HG03039 (cell line): ENCODE data around the gene NOLC1.

Source experiments
- ATAC-seq: cut with Tn5 transposase; IDR thresholded peaks from one replicate; pipeline ENCODE4 v1.9.1; 2021; ENCODE audit warnings: mild to moderate bottlenecking, moderate library complexity; ENCODE audit not compliant: unreplicated experiment

NOLC1 gene

DNA sequence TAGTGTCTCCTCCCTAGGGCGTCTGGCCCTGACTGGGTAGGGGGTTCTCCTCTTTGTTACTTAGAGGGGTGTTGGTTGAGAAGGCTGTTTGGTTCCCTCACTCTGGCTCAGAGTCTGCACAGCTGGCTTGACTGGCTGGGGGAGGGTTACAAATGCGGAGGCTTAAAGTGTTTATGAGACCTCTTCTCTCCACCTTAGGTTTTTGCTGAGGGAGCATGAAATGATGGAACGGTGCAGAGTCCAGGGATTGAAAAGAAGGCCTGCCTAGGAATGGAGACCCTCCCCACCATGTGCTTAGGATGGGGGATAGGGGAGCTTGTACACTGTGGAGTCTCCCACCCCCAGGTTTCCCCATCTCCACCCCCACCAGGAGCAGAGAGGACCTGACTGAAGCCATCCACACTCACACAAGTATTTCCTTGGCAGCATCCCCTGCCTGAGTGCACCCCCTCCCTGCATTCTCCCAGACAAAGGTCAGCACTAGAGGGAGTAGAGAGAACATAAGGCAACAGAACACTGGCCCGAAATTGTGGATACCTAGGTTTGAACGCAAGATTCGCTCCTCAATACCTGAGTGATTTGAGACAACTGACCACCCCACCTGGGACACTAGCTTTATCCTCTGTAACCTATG is 30.3 kb upstream of the NOLC1 start:
- no peak for ATAC-seq

DNA sequence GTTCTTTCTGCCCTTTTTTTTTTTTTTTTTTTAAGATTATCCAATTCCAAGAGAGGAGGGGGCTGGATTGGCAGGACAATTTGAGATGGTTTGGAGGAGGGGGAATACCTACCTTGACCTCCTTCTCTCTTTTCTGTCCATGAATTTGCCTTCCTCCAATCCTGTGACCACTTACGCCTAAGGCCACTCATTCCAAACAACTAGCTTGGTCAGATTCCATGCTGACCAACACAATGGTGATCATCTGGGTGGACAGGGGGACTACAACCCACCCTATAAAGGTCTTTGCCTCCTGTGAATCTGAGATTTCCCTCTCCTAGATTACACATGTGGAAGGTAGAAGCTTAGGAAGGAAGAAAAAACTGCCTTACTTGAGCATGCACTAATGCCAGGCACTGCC is 29.7 kb upstream of the NOLC1 start:
- no peak for ATAC-seq

DNA sequence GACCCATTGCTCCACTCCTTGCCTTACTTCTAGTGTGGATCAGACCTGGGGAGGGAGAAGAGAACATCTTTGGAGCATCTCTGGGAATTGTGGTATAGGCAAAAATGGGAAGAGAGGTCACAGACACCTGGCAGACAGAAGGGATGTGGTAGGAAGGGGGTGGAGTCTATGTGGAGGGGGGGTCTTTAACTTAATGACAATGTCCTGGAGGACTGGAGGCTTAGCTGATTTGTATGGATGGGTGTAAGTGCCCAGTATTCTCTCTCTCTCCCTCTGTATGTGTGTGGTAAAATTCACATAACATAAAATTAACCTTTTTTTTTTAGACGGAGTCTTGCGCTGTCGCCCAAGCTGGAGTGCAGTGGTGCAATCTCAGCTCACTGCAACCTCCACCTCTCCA is 29.0 kb upstream of the NOLC1 start:
- no peak for ATAC-seq

DNA sequence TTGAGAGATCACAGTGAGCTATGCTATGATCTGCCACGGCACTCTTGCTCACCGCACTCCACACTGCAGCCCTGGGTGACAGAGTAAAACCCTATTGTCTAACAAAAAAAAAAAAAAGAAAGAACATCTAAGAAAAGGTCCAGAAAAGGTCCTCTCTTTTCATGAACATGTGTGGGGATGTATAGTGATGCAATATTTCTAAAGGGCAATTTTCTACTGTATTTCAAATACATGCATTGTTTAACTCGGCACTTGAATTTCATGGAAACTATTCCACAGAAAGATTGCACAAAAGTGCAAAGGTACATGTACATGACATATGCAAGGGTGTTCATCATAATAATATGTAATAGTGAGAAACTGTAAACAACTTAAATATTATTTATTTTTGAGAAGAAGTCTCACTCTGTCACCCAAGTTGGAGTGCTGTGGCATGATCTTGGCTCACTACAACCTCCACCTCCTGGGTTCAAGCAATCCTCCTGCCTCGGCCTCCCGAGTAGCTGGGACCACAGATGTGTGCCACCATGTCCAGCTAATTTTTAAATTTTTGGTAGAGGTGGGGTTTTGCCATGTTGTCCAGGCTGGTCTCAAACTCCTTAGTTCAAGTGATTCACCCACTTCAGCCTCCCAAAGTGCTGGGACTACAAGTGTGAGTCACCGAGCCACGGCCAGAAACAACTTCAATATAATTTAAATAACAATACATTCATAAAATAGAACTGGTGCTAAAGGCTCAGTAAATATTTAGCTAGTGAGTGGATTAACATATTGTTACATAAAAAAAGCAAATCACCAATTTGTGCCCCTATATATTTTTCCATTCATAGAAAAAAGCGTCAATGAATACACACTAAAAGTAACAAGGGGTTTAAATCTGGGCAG is 20.7 kb upstream of the NOLC1 start:
- no peak for ATAC-seq

DNA sequence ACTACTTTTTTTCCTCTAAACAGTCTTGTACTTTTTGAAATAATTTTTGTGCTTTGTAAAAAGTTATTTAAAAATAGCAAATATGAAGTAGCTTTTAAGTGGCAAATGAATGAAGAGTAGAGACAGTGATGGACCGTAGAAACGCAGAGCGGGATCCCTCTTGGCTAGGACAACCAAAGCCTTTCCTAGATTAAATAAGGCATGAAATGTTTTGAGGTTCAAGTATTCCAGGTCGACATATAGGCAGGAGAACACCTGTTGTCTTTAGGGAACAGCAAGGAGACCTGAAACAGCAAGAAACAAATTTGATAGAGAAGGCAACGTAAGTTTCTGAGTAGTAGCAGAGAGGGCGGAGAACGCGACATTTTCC is 20.0 kb upstream of the NOLC1 start:
- ATAC-seq = no peak

DNA sequence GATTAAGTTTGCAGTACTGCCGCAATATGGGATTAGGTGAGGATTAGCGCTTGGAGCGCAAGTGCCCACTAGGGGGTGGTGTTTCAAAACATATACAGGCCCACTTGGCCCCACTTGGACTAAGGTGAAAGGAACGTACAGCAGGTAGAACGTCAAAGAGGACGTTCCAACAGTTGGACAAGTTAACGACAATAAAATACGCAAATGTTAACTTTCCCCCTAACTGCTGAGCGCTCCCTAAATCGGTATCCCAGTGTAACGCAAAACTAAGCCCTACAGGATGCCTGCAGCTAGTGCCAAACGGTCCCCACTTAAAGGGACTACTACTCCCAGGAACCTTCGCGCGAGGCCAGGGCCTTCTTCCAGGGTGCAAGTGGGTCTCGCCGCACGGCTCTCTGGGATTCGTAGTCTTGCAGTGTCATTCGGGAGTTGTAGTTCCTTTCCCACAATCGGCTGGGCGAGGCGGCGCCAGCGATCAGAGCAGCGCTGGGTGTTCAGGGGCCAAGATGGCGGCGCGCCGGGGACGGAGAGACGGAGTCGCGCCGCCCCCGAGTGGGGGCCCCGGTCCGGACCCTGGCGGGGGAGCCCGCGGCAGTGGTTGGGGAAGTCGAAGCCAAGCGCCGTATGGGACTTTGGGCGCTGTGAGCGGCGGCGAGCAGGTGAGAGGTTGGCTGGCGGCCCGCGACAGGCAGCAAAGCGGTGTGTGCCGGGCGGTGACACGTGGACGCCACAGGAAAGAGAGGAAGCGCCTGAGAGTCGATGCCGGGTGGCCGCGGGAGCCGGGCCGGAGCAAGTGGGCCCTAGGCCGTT is 19.4 kb upstream of the NOLC1 start, which contains the start of gene PPRC1:
PPRC1 (plus strand) TSS at position 478 of the 810 bp plus-strand sequence; CDS start at position 507, 29 bp downstream.
- peak; percentile 90 for ATAC-seq

DNA sequence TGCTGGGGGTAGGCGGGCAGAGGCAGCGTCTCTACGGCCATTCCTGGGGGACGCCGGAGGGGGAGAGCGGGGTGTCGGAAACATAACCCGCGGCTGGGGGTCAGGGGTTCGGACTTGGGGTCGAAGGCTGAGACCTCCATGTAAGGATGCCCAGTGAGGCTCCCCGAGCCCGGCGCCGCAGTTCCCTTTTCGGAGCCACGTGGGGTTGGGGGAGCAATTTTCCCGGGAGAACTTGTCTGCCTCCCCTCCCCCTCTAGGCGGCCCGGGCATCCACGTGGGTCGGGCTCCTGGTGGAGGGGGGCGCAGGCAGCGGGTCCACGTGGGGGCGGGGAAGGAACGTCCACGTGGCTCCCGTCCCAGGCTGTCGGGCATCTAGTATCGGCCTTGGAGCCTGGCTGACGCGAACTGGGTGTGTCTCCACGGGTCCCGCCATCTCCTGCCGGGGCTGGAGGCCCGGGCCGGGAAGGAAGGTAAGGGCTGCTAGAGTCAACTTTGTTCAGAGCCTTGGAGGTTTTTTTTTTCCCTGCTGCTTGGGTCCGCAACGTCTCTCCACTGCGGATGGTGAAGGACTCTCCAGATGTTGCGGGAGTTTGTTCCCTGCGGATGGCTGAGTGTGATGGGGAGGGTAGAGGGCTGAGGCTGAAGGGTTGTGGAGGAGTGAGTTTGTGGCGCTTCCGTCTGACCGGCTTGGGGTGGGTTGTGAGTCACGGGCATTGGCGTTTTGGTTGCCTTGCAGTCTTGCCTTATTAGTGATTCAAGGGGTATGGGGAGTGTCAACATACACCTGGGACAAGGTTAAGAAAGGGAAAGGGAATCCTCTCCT is 18.6 kb upstream of the NOLC1 start:
- ATAC-seq = no peak

DNA sequence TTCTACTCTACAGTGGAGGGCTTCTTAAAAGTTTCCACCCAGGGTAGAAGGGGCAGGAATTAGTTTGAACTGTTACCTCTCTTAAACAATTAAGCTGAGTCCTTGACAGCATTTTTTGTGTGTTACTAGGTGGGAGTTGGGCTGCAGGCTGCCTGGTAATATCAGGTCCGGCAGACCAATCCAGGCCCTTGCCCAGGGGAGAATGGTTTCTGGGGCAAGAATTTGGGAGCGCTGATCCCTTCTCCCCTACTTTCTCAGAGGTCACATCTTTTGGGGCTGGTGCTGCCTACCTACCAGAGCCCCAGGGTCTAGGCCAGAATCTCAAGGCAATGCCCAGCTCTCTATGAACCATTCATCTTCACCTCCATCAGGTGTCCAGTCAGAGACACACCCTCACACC is 17.8 kb upstream of the NOLC1 start:
- no peak for ATAC-seq

DNA sequence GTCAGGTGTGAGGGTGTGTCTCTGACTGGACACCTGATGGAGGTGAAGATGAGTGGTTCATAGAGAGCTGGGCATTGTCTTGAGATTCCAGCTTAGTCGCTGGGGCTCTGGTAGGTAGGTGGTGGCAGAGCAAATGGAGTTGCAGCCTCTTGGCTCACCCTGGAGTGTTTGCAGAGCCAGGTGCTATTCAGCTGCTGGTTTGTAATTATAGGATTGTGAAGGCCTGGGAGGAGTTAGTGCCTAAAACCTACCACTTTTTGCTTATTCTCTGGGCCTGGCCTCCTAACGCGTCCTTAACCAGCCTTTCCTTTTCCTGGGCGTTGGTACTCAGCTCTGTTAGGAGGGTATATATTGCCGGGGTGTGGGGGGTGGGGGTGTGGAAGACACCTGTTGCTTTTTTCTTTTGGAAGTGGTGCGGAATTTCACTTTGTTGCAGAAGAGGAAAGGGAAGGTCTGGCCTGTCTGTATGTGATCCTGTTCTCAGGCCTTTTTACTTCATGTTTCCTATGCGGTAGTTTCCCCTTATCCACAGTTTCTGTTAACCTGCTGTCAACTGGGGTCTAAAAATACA is 16.1 kb upstream of the NOLC1 start:
- ATAC-seq = no peak

DNA sequence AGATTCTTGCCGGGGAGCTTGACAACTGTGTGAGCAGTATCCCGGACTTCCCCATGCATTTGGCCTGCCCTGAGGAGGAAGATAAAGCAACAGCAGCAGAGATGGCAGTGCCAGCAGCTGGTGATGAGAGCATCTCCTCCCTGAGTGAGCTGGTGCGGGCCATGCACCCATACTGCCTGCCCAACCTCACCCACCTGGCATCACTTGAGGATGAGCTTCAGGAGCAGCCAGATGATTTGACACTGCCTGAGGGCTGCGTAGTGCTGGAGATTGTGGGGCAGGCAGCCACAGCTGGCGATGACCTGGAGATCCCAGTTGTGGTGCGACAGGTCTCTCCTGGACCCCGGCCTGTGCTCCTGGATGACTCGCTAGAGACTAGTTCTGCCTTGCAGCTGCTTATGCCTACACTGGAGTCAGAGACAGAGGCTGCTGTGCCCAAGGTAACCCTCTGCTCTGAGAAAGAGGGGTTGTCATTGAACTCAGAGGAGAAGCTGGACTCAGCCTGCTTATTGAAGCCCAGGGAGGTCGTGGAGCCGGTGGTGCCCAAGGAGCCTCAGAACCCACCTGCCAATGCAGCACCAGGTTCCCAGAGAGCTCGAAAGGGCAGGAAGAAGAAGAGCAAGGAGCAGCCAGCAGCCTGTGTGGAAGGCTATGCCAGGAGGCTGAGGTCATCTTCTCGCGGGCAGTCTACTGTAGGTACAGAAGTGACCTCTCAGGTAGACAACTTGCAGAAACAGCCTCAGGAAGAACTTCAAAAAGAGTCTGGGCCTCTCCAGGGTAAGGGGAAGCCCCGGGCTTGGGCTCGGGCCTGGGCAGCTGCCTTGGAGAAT is 12.7 kb upstream of the NOLC1 start:
- no peak for ATAC-seq

DNA sequence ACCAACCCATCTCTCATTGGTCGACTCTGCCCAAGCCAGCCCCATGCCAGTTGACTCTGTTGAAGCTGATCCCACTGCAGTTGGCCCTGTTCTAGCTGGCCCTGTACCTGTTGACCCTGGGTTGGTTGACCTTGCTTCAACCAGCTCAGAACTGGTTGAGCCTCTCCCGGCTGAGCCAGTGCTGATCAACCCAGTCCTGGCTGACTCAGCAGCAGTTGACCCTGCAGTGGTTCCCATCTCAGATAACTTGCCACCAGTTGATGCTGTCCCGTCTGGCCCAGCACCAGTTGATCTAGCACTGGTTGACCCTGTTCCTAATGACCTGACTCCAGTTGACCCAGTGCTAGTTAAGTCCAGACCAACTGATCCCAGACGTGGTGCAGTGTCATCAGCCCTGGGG is 12.0 kb upstream of the NOLC1 start:
- ATAC-seq = no peak

DNA sequence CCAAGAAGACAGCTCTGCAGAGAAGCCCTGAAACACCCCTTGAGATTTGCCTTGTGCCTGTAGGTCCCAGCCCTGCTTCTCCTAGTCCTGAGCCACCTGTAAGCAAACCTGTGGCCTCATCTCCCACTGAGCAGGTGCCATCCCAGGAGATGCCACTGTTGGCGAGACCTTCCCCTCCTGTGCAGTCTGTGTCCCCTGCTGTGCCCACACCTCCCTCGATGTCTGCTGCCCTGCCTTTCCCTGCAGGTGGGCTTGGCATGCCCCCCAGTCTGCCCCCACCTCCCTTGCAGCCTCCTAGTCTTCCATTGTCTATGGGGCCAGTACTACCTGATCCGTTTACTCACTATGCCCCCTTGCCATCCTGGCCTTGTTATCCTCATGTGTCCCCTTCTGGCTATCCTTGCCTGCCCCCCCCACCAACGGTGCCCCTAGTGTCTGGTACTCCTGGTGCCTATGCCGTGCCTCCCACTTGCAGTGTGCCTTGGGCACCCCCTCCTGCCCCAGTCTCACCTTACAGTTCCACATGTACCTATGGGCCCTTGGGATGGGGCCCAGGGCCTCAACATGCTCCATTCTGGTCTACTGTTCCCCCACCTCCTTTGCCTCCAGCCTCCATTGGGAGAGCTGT is 11.2 kb upstream of the NOLC1 start:
- no peak for ATAC-seq

DNA sequence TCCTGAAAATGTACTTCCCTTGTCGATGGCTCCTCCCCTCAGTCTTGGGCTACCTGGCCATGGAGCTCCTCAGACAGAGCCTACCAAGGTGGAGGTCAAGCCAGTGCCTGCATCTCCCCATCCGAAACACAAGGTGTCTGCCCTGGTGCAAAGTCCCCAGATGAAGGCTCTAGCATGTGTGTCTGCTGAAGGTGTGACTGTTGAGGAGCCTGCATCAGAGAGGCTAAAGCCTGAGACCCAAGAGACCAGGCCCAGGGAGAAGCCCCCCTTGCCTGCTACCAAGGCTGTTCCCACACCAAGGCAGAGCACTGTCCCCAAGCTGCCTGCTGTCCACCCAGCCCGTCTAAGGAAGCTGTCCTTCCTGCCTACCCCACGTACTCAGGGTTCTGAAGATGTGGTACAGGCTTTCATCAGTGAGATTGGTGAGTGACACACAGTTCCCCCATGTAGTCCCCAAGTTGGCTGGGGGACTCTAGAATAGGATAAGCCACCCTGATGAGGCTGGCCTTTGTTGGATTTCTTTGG is 10.5 kb upstream of the NOLC1 start:
- no peak for ATAC-seq

DNA sequence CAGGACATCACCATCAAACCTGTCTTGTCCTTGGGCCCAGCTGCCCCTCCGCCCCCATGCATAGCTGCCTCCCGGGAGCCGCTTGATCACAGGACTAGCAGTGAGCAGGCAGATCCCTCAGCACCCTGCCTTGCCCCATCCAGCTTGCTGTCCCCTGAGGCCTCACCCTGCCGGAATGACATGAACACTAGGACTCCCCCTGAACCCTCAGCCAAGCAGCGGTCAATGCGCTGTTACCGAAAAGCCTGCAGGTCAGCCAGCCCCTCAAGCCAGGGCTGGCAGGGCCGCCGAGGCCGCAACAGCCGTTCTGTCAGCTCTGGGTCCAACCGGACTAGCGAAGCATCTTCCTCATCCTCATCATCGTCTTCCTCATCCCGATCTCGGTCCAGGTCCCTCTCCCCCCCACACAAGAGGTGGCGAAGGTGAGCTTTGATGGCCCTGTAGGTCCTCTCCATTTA is 5.2 kb upstream of the NOLC1 start:
- no peak for ATAC-seq

DNA sequence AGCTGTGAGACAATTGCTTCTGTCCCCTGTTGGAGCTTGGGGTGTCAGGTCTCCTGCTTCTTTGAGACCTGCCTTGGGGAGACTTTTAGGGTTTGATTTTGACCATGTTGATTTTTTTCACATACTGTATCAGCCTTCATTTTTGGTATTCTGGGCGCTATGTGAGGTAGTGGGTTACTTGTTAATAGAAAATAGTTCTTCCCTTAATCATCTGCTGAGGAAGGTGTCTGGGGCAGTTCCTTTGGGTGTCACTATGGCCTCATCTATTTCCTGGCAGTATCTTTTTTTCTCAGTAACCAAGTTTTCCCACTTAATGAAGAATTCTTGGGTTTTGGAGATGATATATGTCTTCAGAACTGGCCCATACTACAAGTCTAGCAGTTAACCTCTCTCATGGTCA is 4.6 kb upstream of the NOLC1 start:
- ATAC-seq = no peak

DNA sequence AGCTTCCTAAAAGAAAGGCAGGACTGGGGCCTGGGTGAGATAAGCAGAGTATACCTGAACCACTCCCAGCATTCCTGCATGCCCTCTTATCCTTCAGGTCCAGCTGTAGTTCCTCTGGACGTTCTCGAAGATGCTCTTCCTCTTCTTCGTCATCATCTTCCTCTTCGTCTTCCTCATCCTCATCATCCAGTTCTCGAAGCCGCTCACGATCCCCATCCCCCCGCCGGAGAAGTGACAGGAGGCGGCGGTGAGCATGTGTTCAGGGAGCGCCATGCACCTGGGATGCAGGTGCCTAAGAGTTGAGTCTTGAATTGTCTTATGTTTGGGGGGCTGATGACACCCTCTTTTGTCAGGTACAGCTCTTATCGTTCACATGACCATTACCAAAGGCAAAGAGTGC is 3.9 kb upstream of the NOLC1 start:
- no peak for ATAC-seq

DNA sequence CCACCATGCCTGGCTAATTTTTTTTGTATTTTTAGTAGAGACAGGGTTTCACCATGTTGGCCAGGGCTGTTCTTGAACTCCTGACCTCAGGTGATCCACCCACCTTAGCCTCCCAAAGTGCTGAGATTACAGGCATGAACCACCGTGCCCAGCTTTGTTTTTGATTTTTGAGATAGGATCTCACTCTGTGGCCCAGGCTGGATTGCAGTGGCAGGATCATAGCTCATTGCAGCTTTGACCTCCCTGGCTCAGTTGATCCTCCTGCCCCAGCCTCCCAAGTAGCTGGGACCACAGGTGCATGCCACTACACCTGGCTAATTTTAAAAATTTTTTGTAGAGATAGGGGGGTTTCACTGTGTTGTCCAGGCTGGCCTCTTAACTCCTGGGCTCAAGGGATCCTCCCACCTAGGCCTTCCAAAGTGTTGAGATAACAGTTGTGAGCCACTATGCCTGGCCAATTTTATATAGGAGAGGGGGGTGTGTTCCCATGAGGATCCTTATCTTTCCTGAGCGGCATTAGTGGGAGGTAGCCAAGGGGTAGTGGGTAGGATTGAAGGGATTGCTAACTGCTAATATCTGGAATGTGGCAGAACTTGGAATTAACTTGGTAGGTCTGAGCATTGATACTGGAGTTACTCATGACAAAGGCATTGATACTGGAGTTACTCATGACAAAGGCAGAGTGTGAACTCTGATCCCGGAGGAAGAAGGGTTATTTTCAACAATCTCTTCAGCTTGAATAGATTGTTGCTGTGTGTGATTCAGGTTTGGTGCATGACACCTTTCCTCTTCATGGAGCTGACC is 1.0 kb upstream of the NOLC1 start:
- ATAC-seq = no peak

DNA sequence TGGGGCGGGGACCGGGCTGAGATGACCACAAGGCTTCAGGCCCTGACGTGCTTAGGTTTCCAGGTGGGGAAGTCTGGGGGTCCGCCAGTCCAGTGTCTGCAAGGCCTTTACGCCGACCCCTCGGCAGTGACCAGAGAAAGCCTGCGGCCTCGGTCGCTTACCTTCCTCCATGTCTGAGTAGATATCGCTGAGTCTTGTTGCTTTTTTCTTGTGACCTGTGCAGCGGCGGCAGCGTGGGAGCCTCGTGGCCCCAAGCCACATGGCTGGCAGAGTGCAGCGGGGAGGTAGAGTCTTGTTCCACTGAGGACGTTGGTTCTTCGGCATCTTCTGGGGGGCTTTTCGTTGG is 329 bp downstream of the NOLC1 start:
- peak; percentile 9 for ATAC-seq
